MCF 10A (cell line): ENCODE results near the gene ZNF444. TPM values are rescaled to one million over a fixed set of nuclear protein-coding genes. Genes with fewer than 3 reads are reported as not detected.

Experiments
- BruUV-seq: library from RNA; stranded (reverse); fragments of 400-500 nt; replicated peaks from 2 replicates; lab custom pipeline; 2021; lab: Mats Ljungman, UMichigan
- CTCF ChIA-PET: fragments of 300-600 bp; sonication (Branson Sonifier 250); formaldehyde crosslinking; extraction: SDS; loops from one replicate; lab custom pipeline; 2021; ENCODE audit warnings: antibody characterized with exemption, inconsistent platforms; lab: Yijun Ruan, JAX
- POLR2A ChIA-PET: fragments of 300-600, 350-650 bp; sonication (Branson Sonifier 250); formaldehyde crosslinking; extraction: SDS; loops from one replicate; lab custom pipeline; 2020; ENCODE audit warnings: antibody characterized with exemption, inconsistent platforms; lab: Yijun Ruan, JAX
- DNase-seq: peaks from one replicate; pipeline ENCODE4 v3.0.0-alpha.2; 2018; ENCODE audit not compliant: unreplicated experiment
- H3K27ac Mint-ChIP-seq: one replicate; pipeline ENCODE4 v1.8.0; 2022; ENCODE audit warnings: mild to moderate bottlenecking, low read depth, mixed read lengths; ENCODE audit not compliant: unreplicated experiment
- H3K27me3 Mint-ChIP-seq: one replicate; pipeline ENCODE4 v1.8.0; 2022; ENCODE audit warnings: mixed read lengths; ENCODE audit not compliant: insufficient read depth, unreplicated experiment
- H3K36me3 Mint-ChIP-seq: one replicate; pipeline ENCODE4 v1.8.0; 2022; ENCODE audit warnings: mild to moderate bottlenecking, moderate library complexity, mixed read lengths; ENCODE audit not compliant: insufficient read depth, unreplicated experiment
- H3K4me1 Mint-ChIP-seq: one replicate; pipeline ENCODE4 v1.8.0; 2022; ENCODE audit warnings: mixed read lengths; ENCODE audit not compliant: insufficient read depth, unreplicated experiment
- H3K4me3 Mint-ChIP-seq: one replicate; pipeline ENCODE4 v1.8.0; 2022; ENCODE audit warnings: mild to moderate bottlenecking, moderate library complexity, mixed read lengths; ENCODE audit not compliant: unreplicated experiment
- H3K9me3 Mint-ChIP-seq: one replicate; pipeline ENCODE4 v1.8.0; 2022; ENCODE audit warnings: mixed read lengths; ENCODE audit not compliant: unreplicated experiment
- CTCF ChIP-seq: fragments of 200-600 bp; IDR thresholded peaks from one replicate; pipeline ENCODE4 v1.8.0; 2022; ENCODE audit warnings: antibody characterized with exemption, mild to moderate bottlenecking; ENCODE audit not compliant: unreplicated experiment
- intact Hi-C: fragments of 100-400 bp; cut with micrococcal nuclease; formaldehyde crosslinking; loops from 2 replicates; pipeline ENCODE4 v1.14.1; 2022
- total RNA-seq: library from RNA; stranded (reverse); gene quantifications from 2 replicates; pipeline ENCODE4 v1.2.3, GENCODE V29; 2022

Gene ZNF444
- total RNA-seq, 1 experiment from 2014 or later, result 26.6 TPM

DNA sequence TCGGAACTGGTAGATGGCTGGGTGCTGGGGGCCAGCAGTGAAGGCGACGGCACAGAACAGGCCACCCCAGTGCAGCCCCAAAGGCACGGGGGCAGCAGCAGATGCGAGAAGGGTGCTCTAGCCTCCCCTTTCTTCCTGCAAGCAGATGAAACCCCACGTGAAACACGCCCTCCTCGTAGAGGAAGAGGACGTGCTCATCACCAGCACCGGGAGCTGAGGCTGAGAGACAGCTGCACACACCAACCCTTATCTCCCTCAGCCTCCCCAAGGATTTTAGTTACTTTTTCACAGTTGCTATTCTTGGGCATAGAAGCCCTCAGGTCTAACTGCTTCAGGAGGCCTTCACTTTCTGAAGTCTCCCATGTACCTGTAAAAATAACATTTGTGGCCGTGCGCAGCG is 31.9 kb upstream of the ZNF444 start:
- Mint-ChIP-seq H3K27me3 (no peaks in the 10 kb centered on the region), H3K9me3 (no peaks in the 10 kb centered on the region), H3K27ac (no peak overlapping the region), H3K36me3 (peaks cover 17% of the 10 kb centered on the region), H3K4me1 (peaks cover 15% of the 10 kb centered on the region), H3K4me3 (no peak overlapping the region)
- POLR2A ChIA-PET, result no interaction called here
- intact Hi-C loops, result no loop called here
- no peak for TF ChIP-seq CTCF
- no TSS peak for BruUV-seq
- CTCF ChIA-PET, result no interaction called here
- DNase-seq, result no peak

GRCh38 chr19:56110515-56111448 is 30.3 kb upstream of the ZNF444 start:
- no peak overlapping the region for H3K4me3 Mint-ChIP-seq
- no peaks in the 10 kb centered on the region for H3K9me3 Mint-ChIP-seq
- TF ChIP-seq CTCF, result no peak
- H3K36me3 Mint-ChIP-seq, result peaks cover 16% of the 10 kb centered on the region
- POLR2A ChIA-PET, result no interaction called here
- BruUV-seq, result no TSS peak
- H3K27me3 Mint-ChIP-seq, result no peaks in the 10 kb centered on the region
- no peak for DNase-seq
- intact Hi-C loops, result no loop called here
- H3K27ac Mint-ChIP-seq, result no peak overlapping the region
- H3K4me1 Mint-ChIP-seq, result peaks cover 19% of the 10 kb centered on the region
- CTCF ChIA-PET, result interaction anchor here (0.6 kb wide), 1 partner anchor 16 kb away, joined by 3 read pairs; no protein-coding TSS in a partner anchor

DNA sequence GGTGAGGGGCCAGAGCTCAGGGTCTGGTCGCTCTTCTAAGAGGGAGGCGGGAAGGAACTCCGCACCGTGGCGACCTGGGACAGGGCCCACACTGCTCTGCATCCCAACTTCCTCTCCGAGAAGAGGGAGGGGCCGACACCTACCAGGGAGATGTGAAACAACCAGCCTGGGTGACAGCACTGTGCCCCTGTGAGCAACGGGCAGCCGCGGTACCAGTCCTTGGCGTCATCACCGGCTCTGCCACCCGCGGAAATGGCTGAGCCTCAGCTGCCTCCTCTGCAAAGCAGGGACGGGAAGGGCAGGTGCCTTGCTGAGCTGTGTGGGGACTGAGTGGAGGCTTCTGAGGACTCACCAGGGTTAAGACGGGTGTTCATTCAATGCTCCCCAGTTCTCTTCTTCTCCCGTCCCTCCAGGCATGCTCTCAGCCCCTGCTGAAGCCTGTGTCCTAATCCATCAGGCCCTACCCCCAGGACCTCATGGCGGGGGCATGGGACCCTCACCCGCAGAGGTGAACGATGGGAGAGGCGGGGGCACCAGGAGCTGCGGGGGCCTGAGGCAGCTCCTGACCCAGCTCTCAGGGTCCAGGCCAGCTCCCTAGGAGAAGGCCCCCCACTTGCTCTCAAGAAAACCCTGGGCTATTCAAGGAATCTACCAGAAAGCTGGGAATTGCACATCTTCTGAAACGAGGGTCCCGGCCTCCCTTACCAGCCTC is 29.3 kb upstream of the ZNF444 start:
- H3K4me3 Mint-ChIP-seq, result no peak overlapping the region
- H3K27me3 Mint-ChIP-seq, result no peaks in the 10 kb centered on the region
- H3K4me1 Mint-ChIP-seq, result peaks cover 18% of the 10 kb centered on the region
- no peak overlapping the region for H3K27ac Mint-ChIP-seq
- ChIA-PET CTCF (interaction anchor here (0.6 kb wide), 1 partner anchor 17 kb away, joined by 3 read pairs; no protein-coding TSS in a partner anchor), POLR2A (no interaction called here)
- no TSS peak for BruUV-seq
- H3K36me3 Mint-ChIP-seq, result peaks cover 11% of the 10 kb centered on the region
- H3K9me3 Mint-ChIP-seq, result no peaks in the 10 kb centered on the region
- no peak for DNase-seq
- intact Hi-C loops, result no loop called here
- TF ChIP-seq CTCF, result no peak

- no peak for DNase-seq
- POLR2A ChIA-PET, result no interaction called here
- no peaks in the 10 kb centered on the region for H3K9me3 Mint-ChIP-seq
- H3K36me3 Mint-ChIP-seq, result peaks cover 11% of the 10 kb centered on the region
- CTCF ChIA-PET, result no interaction called here
- BruUV-seq, result no TSS peak
- H3K4me1 Mint-ChIP-seq, result peaks cover 20% of the 10 kb centered on the region
- no peak for TF ChIP-seq CTCF
- no peaks in the 10 kb centered on the region for H3K27me3 Mint-ChIP-seq
- intact Hi-C loops, result no loop called here
- no peak overlapping the region for H3K27ac Mint-ChIP-seq
- H3K4me3 Mint-ChIP-seq, result no peak overlapping the region
These were observed 28.8 kb upstream of the ZNF444 start for GRCh38 chr19:56112313-56112709.
